HG02970 (cell line): ENCODE measurements around the gene PUDP.
"Not testable (repeated sequence)": the region's sequence is repeated elsewhere in the genome, so short reads cannot be mapped to it uniquely, and the experiment has no call there.

Experiments used
- ATAC-seq: cut with Tn5 transposase; IDR thresholded peaks from one replicate; pipeline ENCODE4 v1.9.1; 2021; ENCODE audit warnings: mild to moderate bottlenecking, moderate library complexity, moderate number of reproducible peaks; ENCODE audit not compliant: unreplicated experiment, low FRiP score

Gene PUDP

GRCh38 chrX:7052541-7052940 is 95.4 kb downstream of the PUDP start:
- ATAC-seq: no peak

GRCh38 chrX:7050271-7050670 is 97.7 kb downstream of the PUDP start:
- ATAC-seq: no peak

- ATAC-seq: no peak
These were observed 100.0 kb downstream of the PUDP start for GRCh38 chrX:7047951-7048350.

GRCh38 chrX:7045238-7045955 is 102.6 kb downstream of the PUDP start:
- ATAC-seq: no peak

- ATAC-seq: not testable (repeated sequence)
These were observed 104.0 kb downstream of the PUDP start for GRCh38 chrX:7043796-7044433.

- ATAC-seq: no peak
These were observed 119.7 kb downstream of the PUDP start for GRCh38 chrX:7028246-7028645.

GRCh38 chrX:7027071-7027470 is 120.9 kb downstream of the PUDP start:
- ATAC-seq: no peak

GRCh38 chrX:7026365-7026764 is 121.6 kb downstream of the PUDP start:
- ATAC-seq: not testable (repeated sequence)

GRCh38 chrX:7025471-7025870 is 122.5 kb downstream of the PUDP start:
- no peak for ATAC-seq

GRCh38 chrX:7024850-7025249 is 123.1 kb downstream of the PUDP start:
- no peak for ATAC-seq

GRCh38 chrX:7022996-7023395 is 125.0 kb downstream of the PUDP start:
- ATAC-seq: not testable (repeated sequence)

GRCh38 chrX:7021991-7022390 is 126.0 kb downstream of the PUDP start:
- ATAC-seq: no peak

GRCh38 chrX:7019555-7019954 is 128.4 kb downstream of the PUDP start:
- ATAC-seq: no peak

- not testable (repeated sequence) for ATAC-seq
These were observed 135.6 kb downstream of the PUDP start for GRCh38 chrX:7012262-7012834.

- not testable (repeated sequence) for ATAC-seq
These were observed 137.1 kb downstream of the PUDP start for GRCh38 chrX:7010897-7011296.

- not testable (repeated sequence) for ATAC-seq
These were observed 140.6 kb downstream of the PUDP start for GRCh38 chrX:7007328-7007727.
